HCT116 (cell line): Measurements from ENCODE around the gene XKR7. TPM values are rescaled to one million over a fixed set of nuclear protein-coding genes. Genes with fewer than 3 reads are reported as not detected.

Experiments used
- ATAC-seq: fragments of 200-7000 bp; cut with Tn5 transposase; 2 replicates; pipeline ENCODE4 v1.9.1; 2020; ENCODE audit warnings: mild to moderate bottlenecking, moderate library complexity
- BruUV-seq: library from RNA; stranded (reverse); fragments of 400-500 nt; replicated peaks from 2 replicates; lab custom pipeline; 2021; lab: Mats Ljungman, UMichigan
- CTCF ChIA-PET: fragments of 300-600 bp; sonication (Branson Sonifier 250); formaldehyde crosslinking; loops from one replicate; lab custom pipeline; 2021; ENCODE audit warnings: antibody characterized with exemption; lab: Charles Lee
- POLR2A ChIA-PET: fragments of 300-600, 350-600 bp; sonication (Branson Sonifier 250); formaldehyde crosslinking; loops from one replicate; lab custom pipeline; 2021; ENCODE audit warnings: antibody characterized with exemption; lab: Charles Lee
- RAD21 ChIA-PET, 2 experiments: fragments of 300-600 bp; sonication (Branson Sonifier 250); formaldehyde crosslinking; loops; one replicate each; lab custom pipeline; 2023; ENCODE audit warnings: low total read pairs in 2 of 2; ENCODE audit not compliant: uncharacterized antibody in 2 of 2, unreplicated experiment in 2 of 2, low non-redundant PET in 1 of 2; lab: Charles Lee
- DNase-seq: peaks from one replicate; pipeline ENCODE4 v3.0.0-alpha.2; 2010; ENCODE audit warnings: low read depth, low spot score
- H2AFZ ChIP-seq: fragments of 200-600 bp; shearing (Covaris generic), sonication (generic); 2 replicates; pipeline ENCODE4 v1.6.1; 2017; ENCODE audit warnings: low read depth, mixed run types, mixed read lengths, antibody characterized with exemption, low read length; ENCODE audit not compliant: poor library complexity, severe bottlenecking
- H3K27ac ChIP-seq: 2 replicates; pipeline ENCODE4 v1.5.1; 2012; ENCODE audit warnings: low read depth, low read length
- H3K27me3 ChIP-seq: fragments of 200-600 bp; sonication (generic); 2 replicates; pipeline ENCODE4 v1.6.1; 2016; ENCODE audit warnings: mixed run types, low read length, mixed read lengths; ENCODE audit not compliant: insufficient read depth
- H3K36me3 ChIP-seq, 2 experiments: fragments of 200-500 bp in 1 of 2; fragments of 200-600 bp in 1 of 2; sonication (Bioruptor generic) in 1 of 2; sonication (generic) in 1 of 2; 2 replicates each; pipeline versions ENCODE4 v1.5.1 to v1.6.1; 2014 to 2016; ENCODE audit warnings: low read length in 2 of 2, inconsistent platforms in 1 of 2, mixed read lengths in 1 of 2, mixed run types in 1 of 2; ENCODE audit not compliant: insufficient read depth in 2 of 2, control insufficient read depth in 1 of 2
- H3K4me1 ChIP-seq, 2 experiments: fragments of 200-600 bp in 1 of 2; sonication (generic) in 1 of 2; 2 replicates each; pipeline versions ENCODE4 v1.5.1 to v1.6.1; 2012 to 2017; ENCODE audit warnings: low read length in 2 of 2, inconsistent platforms in 1 of 2, mild to moderate bottlenecking in 1 of 2, mixed read lengths in 1 of 2, mixed run types in 1 of 2, moderate library complexity in 1 of 2; ENCODE audit not compliant: insufficient read depth in 2 of 2, control insufficient read depth in 1 of 2
- H3K4me2 ChIP-seq: fragments of 200-600 bp; sonication (generic); 2 replicates; pipeline ENCODE4 v1.6.1; 2017; ENCODE audit warnings: mixed run types, low read length, mixed read lengths
- H3K4me3 ChIP-seq, 2 experiments: fragments of 200-600 bp in 1 of 2; sonication (generic) in 1 of 2; replicated peaks in 1 of 2; 2 replicates each; pipeline ENCODE4 v1.5.1; 2011 to 2016; ENCODE audit warnings: low read length in 2 of 2, control low read depth in 1 of 2, low read depth in 1 of 2, mild to moderate bottlenecking in 1 of 2, mixed read lengths in 1 of 2, mixed run types in 1 of 2
- H3K79me2 ChIP-seq: fragments of 200-600 bp; sonication (generic); 2 replicates; pipeline ENCODE4 v1.6.1; 2017; ENCODE audit warnings: mild to moderate bottlenecking, mixed run types, low read length, moderate library complexity, mixed read lengths; ENCODE audit not compliant: insufficient read depth
- H3K9ac ChIP-seq: fragments of 200-600 bp; sonication (generic); 2 replicates; pipeline ENCODE4 v1.6.1; 2016; ENCODE audit warnings: low read length, mixed read lengths
- H3K9me2 ChIP-seq: fragments of 200-600 bp; sonication (generic), shearing (Covaris generic); 2 replicates; pipeline ENCODE4 v1.6.1; 2017; ENCODE audit warnings: mixed run types, mild to moderate bottlenecking, moderate library complexity; ENCODE audit not compliant: insufficient read depth
- H3K9me3 ChIP-seq, 2 experiments: fragments of 200-500 bp in 1 of 2; fragments of 200-600 bp in 1 of 2; sonication (Bioruptor generic) in 1 of 2; sonication (generic) in 1 of 2; 2 replicates each; pipeline ENCODE4 v1.6.1; 2014 to 2017; ENCODE audit warnings: low read length in 2 of 2, mixed read lengths in 2 of 2, inconsistent platforms in 1 of 2, low read depth in 1 of 2, mild to moderate bottlenecking in 1 of 2, mixed run types in 1 of 2, moderate library complexity in 1 of 2; ENCODE audit not compliant: control insufficient read depth in 1 of 2, insufficient read depth in 1 of 2
- H4K20me1 ChIP-seq: fragments of 200-600 bp; sonication (generic), shearing (Covaris generic); 2 replicates; pipeline ENCODE4 v1.6.1; 2017; ENCODE audit warnings: mixed run types, mild to moderate bottlenecking, moderate library complexity; ENCODE audit not compliant: insufficient read depth
- ATF3 ChIP-seq: IDR thresholded peaks from 2 replicates; pipeline ENCODE4 v1.6.1; 2012
- CEBPB ChIP-seq: IDR thresholded peaks from 2 replicates; pipeline ENCODE4 v1.6.1; 2012; ENCODE audit warnings: low read depth
- EGR1 ChIP-seq: IDR thresholded peaks from 2 replicates; pipeline ENCODE4 v1.6.1; 2012; ENCODE audit warnings: low read depth
- ELF1 ChIP-seq: IDR thresholded peaks from 2 replicates; pipeline ENCODE4 v1.6.1; 2012; ENCODE audit warnings: low read depth, borderline replicate concordance
- EZH2phosphoT487 ChIP-seq: fragments of 200-600 bp; IDR thresholded peaks from 2 replicates; pipeline ENCODE4 v1.6.1; 2018; ENCODE audit warnings: antibody characterized with exemption, borderline replicate concordance
- JUND ChIP-seq: IDR thresholded peaks from 2 replicates; pipeline ENCODE4 v1.6.1; 2012
- RAD21 ChIP-seq: IDR thresholded peaks from 2 replicates; pipeline ENCODE4 v1.6.1; 2012; ENCODE audit warnings: low read depth, mild to moderate bottlenecking
- ZFX ChIP-seq: fragments of 450-650 bp; IDR thresholded peaks from 2 replicates; pipeline ENCODE4 v1.6.1; 2017
- ZNF274 ChIP-seq: fragments of 200-500 bp; sonication (Bioruptor generic); IDR thresholded peaks from 2 replicates; pipeline ENCODE4 v1.6.1; 2014; ENCODE audit warnings: mild to moderate bottlenecking, low read depth, low read length, inconsistent platforms
- intact Hi-C: fragments of 100-400 bp; cut with micrococcal nuclease; formaldehyde crosslinking; loops from 2 replicates; pipeline ENCODE4 v1.10.0; 2022
- total RNA-seq: library from RNA; stranded (reverse); gene quantifications from one replicate; pipeline ENCODE4 v1.2.1, GENCODE V29; 2021; ENCODE audit not compliant: unreplicated experiment
- TF ChIP-seq, protein P1 (sequence below): IDR thresholded peaks from 2 replicates; pipeline ENCODE4 v1.6.1; 2012; ENCODE audit warnings: low read depth
- TF ChIP-seq, protein P2 (sequence below): IDR thresholded peaks from 2 replicates; pipeline ENCODE4 v1.6.1; 2011; ENCODE audit warnings: mild to moderate bottlenecking, low read length, moderate library complexity; ENCODE audit not compliant: insufficient replicate concordance; ENCODE audit errors: extremely low read depth

The XKR7 gene
- total RNA-seq, 1 experiment from 2014 or later = not detected

GRCh38 chr20:32045999-32046398 lies 78.0 kb downstream of the XKR7 start:
- H3K79me2 ChIP-seq = no peaks in the 10 kb centered on the region
- ChIA-PET POLR2A (no interaction called here), CTCF (no interaction called here), RAD21 (no interaction called here)
- H3K9me2 ChIP-seq = no peaks in the 10 kb centered on the region
- no peaks in the 10 kb centered on the region for H3K36me3 ChIP-seq
- no peaks in the 10 kb centered on the region for H4K20me1 ChIP-seq
- TF ChIP-seq ZFX (no peak), ELF1 (no peak), JUND (no peak), ZNF274 (no peak), EGR1 (no peak), ATF3 (no peak), CEBPB (no peak), RAD21 (no peak), EZH2phosphoT487 (no peak)
- TF ChIP-seq, protein P1, sequence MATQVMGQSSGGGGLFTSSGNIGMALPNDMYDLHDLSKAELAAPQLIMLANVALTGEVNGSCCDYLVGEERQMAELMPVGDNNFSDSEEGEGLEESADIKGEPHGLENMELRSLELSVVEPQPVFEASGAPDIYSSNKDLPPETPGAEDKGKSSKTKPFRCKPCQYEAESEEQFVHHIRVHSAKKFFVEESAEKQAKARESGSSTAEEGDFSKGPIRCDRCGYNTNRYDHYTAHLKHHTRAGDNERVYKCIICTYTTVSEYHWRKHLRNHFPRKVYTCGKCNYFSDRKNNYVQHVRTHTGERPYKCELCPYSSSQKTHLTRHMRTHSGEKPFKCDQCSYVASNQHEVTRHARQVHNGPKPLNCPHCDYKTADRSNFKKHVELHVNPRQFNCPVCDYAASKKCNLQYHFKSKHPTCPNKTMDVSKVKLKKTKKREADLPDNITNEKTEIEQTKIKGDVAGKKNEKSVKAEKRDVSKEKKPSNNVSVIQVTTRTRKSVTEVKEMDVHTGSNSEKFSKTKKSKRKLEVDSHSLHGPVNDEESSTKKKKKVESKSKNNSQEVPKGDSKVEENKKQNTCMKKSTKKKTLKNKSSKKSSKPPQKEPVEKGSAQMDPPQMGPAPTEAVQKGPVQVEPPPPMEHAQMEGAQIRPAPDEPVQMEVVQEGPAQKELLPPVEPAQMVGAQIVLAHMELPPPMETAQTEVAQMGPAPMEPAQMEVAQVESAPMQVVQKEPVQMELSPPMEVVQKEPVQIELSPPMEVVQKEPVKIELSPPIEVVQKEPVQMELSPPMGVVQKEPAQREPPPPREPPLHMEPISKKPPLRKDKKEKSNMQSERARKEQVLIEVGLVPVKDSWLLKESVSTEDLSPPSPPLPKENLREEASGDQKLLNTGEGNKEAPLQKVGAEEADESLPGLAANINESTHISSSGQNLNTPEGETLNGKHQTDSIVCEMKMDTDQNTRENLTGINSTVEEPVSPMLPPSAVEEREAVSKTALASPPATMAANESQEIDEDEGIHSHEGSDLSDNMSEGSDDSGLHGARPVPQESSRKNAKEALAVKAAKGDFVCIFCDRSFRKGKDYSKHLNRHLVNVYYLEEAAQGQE = no peak
- TF ChIP-seq, protein P2, sequence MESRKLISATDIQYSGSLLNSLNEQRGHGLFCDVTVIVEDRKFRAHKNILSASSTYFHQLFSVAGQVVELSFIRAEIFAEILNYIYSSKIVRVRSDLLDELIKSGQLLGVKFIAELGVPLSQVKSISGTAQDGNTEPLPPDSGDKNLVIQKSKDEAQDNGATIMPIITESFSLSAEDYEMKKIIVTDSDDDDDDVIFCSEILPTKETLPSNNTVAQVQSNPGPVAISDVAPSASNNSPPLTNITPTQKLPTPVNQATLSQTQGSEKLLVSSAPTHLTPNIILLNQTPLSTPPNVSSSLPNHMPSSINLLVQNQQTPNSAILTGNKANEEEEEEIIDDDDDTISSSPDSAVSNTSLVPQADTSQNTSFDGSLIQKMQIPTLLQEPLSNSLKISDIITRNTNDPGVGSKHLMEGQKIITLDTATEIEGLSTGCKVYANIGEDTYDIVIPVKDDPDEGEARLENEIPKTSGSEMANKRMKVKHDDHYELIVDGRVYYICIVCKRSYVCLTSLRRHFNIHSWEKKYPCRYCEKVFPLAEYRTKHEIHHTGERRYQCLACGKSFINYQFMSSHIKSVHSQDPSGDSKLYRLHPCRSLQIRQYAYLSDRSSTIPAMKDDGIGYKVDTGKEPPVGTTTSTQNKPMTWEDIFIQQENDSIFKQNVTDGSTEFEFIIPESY = no peak
- peaks cover 13% of the 10 kb centered on the region; the same call in 1 of the 2 replicates for H3K27me3 ChIP-seq
- H3K27ac ChIP-seq = no peak overlapping the region
- ATAC-seq = no peak
- H3K9me3 ChIP-seq = no peaks in the 10 kb centered on the region
- no TSS peak for BruUV-seq
- no peak for DNase-seq
- H3K4me2 ChIP-seq = no peak overlapping the region
- H2AFZ ChIP-seq = no peak overlapping the region
- no peak overlapping the region for H3K4me3 ChIP-seq
- no peaks in the 10 kb centered on the region for H3K4me1 ChIP-seq
- intact Hi-C loops = no loop called here
- H3K9ac ChIP-seq = no peak overlapping the region
